IPS-18a (cell line): ENCODE results near the gene ANKRD27.

ENCODE experiments used
- H3K27ac ChIP-seq: one replicate; pipeline ENCODE4 v1.5.1; 2013; ENCODE audit warnings: low read length
- H3K27me3 ChIP-seq: one replicate; pipeline ENCODE4 v1.6.1; 2013; ENCODE audit warnings: mild to moderate bottlenecking, low read length; ENCODE audit not compliant: control insufficient read depth, insufficient read depth
- H3K36me3 ChIP-seq: one replicate; pipeline ENCODE4 v1.6.1; 2013; ENCODE audit warnings: low read depth, low read length; ENCODE audit not compliant: control insufficient read depth
- H3K4me1 ChIP-seq: one replicate; pipeline ENCODE4 v1.6.1; 2013; ENCODE audit warnings: low read depth, low read length; ENCODE audit not compliant: control insufficient read depth
- H3K4me3 ChIP-seq: one replicate; pipeline ENCODE4 v1.5.1; 2013; ENCODE audit warnings: low read length
- H3K9ac ChIP-seq: one replicate; pipeline ENCODE4 v1.6.1; 2013; ENCODE audit warnings: mild to moderate bottlenecking, low read length, moderate library complexity
- H3K9me3 ChIP-seq: one replicate; pipeline ENCODE4 v1.6.1; 2013; ENCODE audit warnings: low read depth, low read length; ENCODE audit not compliant: control insufficient read depth

The ANKRD27 gene

DNA sequence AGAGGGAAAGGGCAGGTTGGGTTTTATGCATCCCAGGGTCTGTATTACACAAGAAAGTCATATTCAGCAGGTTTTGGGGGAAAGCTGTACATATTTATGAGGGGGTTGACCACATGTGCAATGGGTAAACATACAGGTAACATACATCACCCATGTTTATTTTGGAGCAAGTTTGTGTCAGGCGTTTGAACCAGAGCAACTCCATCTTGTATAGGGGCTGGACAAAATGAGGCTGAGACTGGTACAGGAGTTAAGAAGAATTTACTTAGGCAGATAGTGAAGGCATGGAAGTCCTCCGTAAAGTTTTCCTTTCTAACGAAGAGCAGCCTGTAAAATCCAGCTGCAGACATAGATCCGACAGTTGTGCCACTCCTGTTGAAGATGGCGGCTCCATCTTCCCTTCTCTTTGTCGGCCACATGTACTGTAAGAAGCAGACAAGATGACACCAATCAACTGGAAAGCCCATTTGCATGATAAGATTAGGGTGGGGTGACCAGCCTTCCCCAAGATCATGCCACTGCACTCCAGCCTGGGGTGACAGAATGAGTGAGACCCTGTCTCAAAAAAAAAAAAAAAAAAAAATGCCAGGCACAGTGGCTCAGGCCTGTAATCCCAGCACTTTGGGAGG lies 12.0 kb upstream of the ANKRD27 start:
- H3K27me3 ChIP-seq = peaks cover 11% of the 10 kb centered on the region
- H3K4me1 ChIP-seq = no peaks in the 10 kb centered on the region
- H3K27ac ChIP-seq = no peak overlapping the region
- no peak overlapping the region for H3K9ac ChIP-seq
- H3K9me3 ChIP-seq = no peaks in the 10 kb centered on the region
- no peak overlapping the region for H3K4me3 ChIP-seq
- no peaks in the 10 kb centered on the region for H3K36me3 ChIP-seq

DNA sequence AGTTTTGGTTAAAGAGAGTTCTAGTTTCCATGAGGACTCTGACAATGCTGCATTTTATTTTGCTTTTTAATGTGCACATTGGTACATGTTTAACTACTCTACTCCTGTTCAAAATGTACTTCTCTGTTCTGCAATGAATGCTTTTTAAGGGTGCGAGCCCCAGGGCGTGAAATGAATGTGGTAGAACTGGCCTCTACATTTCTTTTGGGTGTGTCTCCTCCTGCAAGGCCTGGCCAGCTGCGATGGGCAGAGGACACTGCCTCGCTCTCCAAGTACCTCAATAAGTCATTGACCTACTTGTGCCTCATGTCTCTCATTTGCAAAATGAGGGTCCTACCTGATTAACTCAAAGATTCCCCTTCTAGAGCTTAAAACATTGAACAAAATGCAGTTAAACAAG lies 7.3 kb upstream of the ANKRD27 start:
- no peak overlapping the region for H3K9ac ChIP-seq
- no peaks in the 10 kb centered on the region for H3K9me3 ChIP-seq
- H3K36me3 ChIP-seq = no peaks in the 10 kb centered on the region
- H3K27ac ChIP-seq = no peak overlapping the region
- H3K4me1 ChIP-seq = peaks cover 4% of the 10 kb centered on the region
- H3K27me3 ChIP-seq = peaks cover 17% of the 10 kb centered on the region
- H3K4me3 ChIP-seq = no peak overlapping the region

DNA sequence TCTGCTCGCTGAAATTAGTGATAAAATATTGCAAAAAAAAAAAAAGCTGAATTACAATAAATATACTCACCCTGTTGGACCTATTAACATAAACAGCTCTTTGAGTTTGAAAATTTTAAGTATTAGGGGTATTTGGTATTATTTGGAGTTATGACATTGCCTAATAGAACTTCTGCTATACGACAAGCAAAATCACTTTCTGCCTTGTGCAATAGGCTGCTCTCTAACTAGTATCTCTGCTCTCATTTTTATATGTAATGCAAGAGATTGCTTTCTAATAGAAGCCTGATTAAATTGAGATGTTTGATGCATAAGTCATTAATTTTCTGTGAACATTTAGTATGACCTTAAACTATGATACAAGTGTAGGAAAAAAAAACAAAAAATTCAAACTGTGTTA lies 6.0 kb upstream of the ANKRD27 start:
- H3K4me1 ChIP-seq = peaks cover 9% of the 10 kb centered on the region
- H3K36me3 ChIP-seq = no peaks in the 10 kb centered on the region
- H3K27ac ChIP-seq = no peak overlapping the region

DNA sequence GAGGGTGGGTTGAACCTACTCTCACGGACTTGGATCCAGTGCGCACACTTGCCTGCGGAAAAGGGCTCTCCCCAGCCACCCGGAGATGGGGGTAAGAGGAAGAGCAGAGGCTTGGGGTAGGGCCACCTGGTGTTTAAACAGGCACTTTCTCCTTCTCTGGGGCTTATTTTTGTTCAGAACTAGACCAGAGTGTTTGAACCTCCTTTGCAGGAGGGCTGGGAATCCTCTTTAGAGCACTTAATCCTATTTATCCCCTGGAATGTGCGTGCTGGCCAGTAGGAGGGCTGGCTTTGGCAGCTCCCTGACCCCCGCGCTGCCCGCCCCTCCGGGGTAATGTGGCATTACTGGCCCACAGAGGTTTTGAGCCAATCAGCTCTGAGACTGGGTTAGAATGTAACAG lies 2.7 kb upstream of the ANKRD27 start:
- Histone ChIP-seq H3K27me3 (peaks cover 52% of the 10 kb centered on the region), H3K4me3 (peak overlapping the region; percentile 79), H3K36me3 (no peaks in the 10 kb centered on the region), H3K9me3 (no peaks in the 10 kb centered on the region), H3K4me1 (peaks cover 9% of the 10 kb centered on the region), H3K27ac (no peak overlapping the region), H3K9ac (no peak overlapping the region)

More for the DNA sequence above, 6.0 kb upstream of the ANKRD27 start:
- H3K9ac ChIP-seq = no peak overlapping the region
- no peak overlapping the region for H3K4me3 ChIP-seq
- H3K9me3 ChIP-seq = no peaks in the 10 kb centered on the region
- peaks cover 30% of the 10 kb centered on the region for H3K27me3 ChIP-seq

DNA sequence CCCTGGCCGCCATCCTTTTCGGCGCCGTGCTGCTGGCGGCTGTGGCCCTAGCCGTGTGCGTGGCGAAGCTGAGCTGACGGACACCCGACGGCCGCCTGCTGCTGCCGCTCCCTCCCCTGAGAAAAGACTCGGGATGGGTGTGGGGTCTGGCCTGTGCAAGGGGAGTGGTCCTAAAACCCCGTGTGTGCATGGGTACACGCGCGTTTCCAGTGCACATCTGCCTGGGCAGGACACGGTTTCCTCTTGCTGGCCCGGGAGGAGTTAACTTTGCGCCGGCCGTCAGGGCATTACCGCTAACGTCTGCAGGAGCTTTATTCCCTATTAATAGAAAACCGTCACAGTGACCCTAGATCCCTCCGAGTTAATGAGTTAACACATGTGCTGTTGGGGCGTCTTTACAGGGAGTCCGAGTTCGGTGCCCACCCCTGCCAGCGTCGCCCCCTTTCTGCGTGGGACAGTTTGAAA lies 1.9 kb upstream of the ANKRD27 start:
- no peak overlapping the region for H3K27ac ChIP-seq
- peaks cover 52% of the 10 kb centered on the region for H3K27me3 ChIP-seq
- H3K4me1 ChIP-seq = peaks cover 9% of the 10 kb centered on the region
- H3K4me3 ChIP-seq = peak overlapping the region; percentile 79
- H3K36me3 ChIP-seq = no peaks in the 10 kb centered on the region
- no peak overlapping the region for H3K9ac ChIP-seq
- no peaks in the 10 kb centered on the region for H3K9me3 ChIP-seq

DNA sequence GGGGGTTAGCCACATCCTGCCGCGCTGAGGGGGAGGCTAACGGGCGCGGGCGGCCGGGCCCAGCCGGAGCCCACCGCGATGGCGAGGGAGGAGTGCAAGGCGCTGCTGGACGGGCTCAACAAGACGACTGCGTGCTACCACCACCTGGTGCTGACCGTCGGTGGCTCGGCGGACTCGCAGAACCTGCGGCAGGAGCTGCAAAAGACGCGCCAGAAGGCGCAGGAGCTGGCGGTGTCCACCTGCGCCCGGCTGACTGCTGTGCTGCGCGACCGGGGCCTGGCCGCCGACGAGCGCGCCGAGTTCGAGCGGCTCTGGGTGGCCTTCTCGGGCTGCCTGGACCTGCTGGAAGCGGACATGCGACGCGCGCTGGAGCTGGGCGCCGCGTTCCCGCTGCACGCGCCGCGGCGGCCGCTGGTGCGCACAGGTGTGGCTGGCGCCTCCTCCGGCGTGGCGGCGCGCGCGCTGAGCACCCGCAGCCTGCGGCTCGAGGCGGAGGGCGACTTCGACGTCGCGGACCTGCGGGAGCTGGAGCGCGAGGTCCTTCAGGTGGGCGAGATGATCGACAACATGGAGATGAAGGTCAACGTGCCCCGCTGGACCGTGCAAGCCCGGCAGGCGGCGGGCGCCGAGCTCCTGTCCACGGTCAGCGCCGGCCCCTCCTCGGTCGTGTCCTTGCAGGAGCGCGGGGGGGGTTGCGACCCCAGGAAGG lies 1.4 kb upstream of the ANKRD27 start:
- H3K9ac ChIP-seq = no peak overlapping the region
- H3K4me1 ChIP-seq = peaks cover 9% of the 10 kb centered on the region
- H3K36me3 ChIP-seq = no peaks in the 10 kb centered on the region
- H3K9me3 ChIP-seq = no peaks in the 10 kb centered on the region
- peaks cover 52% of the 10 kb centered on the region for H3K27me3 ChIP-seq
- peak overlapping the region; percentile 79 for H3K4me3 ChIP-seq
- H3K27ac ChIP-seq = no peak overlapping the region

DNA sequence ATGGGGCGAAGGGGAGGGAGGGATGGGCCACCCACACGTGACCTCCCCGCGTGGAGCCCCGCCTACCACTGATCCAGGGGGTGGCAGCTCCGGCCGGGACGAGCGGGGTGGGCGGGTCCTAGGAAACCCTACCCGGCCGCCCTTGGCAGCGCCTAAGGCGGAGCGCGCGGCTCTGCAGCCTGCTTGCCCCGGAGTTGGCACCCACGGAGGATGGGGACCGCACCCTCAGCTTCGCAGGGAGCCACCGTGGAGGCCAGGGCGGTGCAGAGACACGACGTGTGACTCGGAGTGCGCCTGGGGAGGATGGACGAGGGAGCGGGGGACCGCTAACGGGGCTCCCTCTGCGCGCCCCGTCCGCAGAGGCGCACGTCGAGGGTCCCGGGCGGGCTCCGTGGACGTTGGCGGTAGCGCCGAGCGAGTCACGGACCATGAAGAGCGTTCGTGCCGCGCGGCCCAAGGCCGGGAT lies 773 bp upstream of the ANKRD27 start, which contains the start of gene RGS9BP:
Gene RGS9BP, plus strand, starts transcription at position 129 of the 466 bp plus-strand sequence. CDS start 416 bp downstream, outside the sequence.
- H3K4me1 ChIP-seq = peaks cover 9% of the 10 kb centered on the region
- H3K27ac ChIP-seq = no peak within 1 kb of the TSS
- no peaks in the 10 kb centered on the region for H3K36me3 ChIP-seq
- H3K4me3 ChIP-seq = peak within 1 kb of the TSS; percentile 79
- H3K9me3 ChIP-seq = no peaks in the 10 kb centered on the region
- peak within 1 kb of the TSS; percentile 54 for H3K9ac ChIP-seq
- H3K27me3 ChIP-seq = peaks cover 52% of the 10 kb centered on the region

DNA sequence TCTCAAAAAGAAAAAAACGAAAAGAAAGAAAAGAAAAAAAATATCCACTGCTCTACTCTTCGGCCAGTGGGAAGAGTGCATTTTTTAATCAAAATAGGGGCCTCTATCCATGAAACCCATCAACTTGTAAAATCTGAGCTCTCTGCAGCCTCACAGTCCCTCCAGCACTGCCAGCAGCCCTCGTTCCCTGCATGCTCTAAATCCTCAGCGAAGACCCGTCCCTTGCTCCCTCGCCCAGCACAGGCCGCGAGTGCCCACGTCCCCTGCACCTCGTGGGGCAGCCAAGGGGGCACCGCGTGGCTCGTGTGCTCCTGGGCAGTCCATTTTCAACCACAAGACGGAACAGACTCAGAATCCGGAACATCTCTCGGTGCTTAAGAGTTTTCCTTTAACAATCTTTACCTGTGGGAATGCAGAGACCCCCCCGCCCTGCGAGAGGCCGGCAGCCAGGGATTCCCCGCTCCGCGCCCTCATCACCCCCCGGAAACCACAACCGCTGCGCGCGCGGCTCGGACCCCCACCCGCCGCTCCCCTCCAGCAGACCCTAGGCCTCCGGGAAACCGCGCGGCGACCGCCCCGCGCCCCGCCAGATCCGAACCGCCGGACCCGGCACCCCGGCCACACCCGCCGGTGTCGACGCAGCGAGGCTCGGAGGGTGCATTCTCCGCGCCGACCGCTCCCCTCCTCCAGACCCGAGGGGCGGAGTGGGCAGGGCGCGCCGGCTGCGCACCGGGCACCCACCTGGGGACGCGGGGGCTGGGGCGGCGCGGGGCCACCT lies 638 bp downstream of the ANKRD27 start:
- peak overlapping the region; percentile 79 for H3K4me3 ChIP-seq
- no peak overlapping the region for H3K27ac ChIP-seq
- H3K9ac ChIP-seq = peak overlapping the region; percentile 54
- no peaks in the 10 kb centered on the region for H3K9me3 ChIP-seq
- peaks cover 9% of the 10 kb centered on the region for H3K4me1 ChIP-seq
- H3K36me3 ChIP-seq = no peaks in the 10 kb centered on the region
- H3K27me3 ChIP-seq = peaks cover 52% of the 10 kb centered on the region

DNA sequence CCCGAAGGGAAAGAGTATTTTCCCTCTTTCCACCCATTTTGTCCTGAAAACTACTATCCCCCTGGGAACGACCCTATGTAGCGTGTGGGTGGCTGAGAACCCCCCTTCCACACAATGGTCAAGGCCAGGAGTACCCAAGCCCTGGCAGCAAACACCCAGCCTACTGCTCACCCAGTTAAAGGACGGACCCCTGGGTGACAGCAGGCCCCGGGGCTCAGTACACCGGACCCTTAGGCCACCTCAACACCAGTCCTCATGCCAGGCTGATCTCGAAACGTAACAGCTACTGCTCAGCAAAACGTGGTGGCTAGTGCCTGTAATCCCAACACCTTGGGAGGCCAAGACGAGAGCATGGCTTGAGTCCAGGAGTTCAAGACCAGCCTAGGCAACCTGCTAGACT lies 1.4 kb downstream of the ANKRD27 start:
- Histone ChIP-seq H3K9me3 (no peaks in the 10 kb centered on the region), H3K27ac (no peak overlapping the region), H3K36me3 (no peaks in the 10 kb centered on the region), H3K9ac (no peak overlapping the region), H3K4me1 (peaks cover 9% of the 10 kb centered on the region), H3K27me3 (peaks cover 48% of the 10 kb centered on the region), H3K4me3 (no peak overlapping the region)

DNA sequence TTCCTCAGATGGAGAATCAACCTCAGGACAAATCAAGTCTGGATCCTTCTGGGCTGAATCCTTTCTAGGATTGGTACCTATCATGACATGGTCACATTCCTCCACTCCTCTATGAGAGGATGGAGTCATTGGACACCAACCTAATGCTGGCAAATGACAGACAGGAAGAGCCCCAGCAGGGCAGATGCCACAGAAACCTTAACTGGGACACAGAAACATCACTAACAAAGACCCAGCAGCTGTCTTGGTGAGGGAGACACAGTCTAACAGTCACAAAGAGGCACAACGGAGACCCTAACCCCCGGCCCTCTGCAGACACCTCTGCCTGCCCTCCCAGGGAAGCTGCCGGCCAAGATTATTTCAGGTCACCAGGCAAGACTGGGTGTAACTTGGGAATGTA lies 2.1 kb downstream of the ANKRD27 start:
- Histone ChIP-seq H3K4me1 (peaks cover 9% of the 10 kb centered on the region), H3K27ac (no peak overlapping the region), H3K4me3 (no peak overlapping the region), H3K27me3 (peaks cover 40% of the 10 kb centered on the region), H3K9ac (no peak overlapping the region), H3K9me3 (no peaks in the 10 kb centered on the region), H3K36me3 (no peaks in the 10 kb centered on the region)

DNA sequence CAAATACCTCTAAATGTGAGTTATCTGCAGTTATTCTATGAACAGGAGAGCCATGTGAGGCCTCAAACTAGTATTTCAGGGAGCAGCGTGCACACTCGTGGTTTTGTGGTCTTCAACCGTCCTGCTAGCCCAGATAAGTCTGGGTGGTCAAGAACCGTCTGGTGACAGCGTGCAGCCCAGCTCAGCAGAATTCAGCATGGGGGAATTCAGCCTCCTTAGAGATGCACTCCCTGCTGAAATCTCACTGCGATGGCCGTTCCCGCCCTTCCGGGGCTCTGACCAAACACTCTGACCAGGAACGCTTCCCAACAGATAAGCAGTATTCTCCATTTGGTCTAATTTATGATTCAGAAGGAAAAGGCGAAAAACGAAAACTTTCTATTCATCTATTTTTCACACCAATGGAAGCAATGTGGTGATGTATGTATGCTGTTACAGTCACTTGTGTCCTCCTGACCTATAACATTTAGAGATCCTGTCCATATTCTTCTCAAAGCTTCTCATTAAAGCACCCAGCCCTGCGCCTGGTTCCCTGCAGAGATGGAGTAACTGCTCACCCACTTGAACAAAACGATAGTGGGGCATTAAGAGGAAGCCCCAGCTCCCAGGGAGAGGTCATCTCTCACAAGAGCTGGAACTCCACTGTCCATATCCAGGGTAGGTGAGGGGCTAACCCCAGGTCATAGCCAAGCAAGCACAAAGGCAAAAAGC lies 2.9 kb downstream of the ANKRD27 start:
- H3K27me3 ChIP-seq = peaks cover 32% of the 10 kb centered on the region
- H3K36me3 ChIP-seq = no peaks in the 10 kb centered on the region
- peaks cover 3% of the 10 kb centered on the region for H3K4me1 ChIP-seq
- H3K27ac ChIP-seq = no peak overlapping the region
- no peak overlapping the region for H3K4me3 ChIP-seq
- no peak overlapping the region for H3K9ac ChIP-seq
- H3K9me3 ChIP-seq = no peaks in the 10 kb centered on the region
